Measurements from ENCODE around the gene CPNE7.

DNA sequence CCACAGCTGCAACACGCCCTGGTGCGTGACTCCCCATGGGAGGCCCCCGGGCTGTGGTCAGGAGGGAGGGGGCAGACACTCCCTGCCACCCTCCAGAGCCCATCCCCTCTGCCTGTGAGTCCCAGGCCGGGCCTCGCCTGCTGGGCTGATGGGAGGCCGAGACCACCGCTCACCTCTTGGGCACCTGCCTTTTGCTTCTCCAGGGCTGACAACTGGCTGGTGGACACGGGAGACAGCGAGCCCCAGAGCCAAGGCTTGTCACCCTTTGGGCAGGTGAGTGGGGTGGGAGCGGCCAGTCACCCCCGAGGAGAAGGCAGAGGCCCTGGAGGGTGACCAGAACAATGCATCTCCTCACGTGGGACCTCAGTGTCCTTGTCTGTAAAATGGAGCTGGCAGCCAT lies 61.1 kb downstream of the CPNE7 start:
- TF ChIP-seq ADNP (CRISPR knock-in tag; IDR thresholded peaks at IDR 0.05) (no peak), TBP (CRISPR knock-in tag; IDR thresholded peaks at IDR 0.05) (no peak), CBX5 (CRISPR knock-in tag; IDR thresholded peaks at IDR 0.05; ENCODE audit: borderline replicate concordance) (no peak), TCF12 (IDR thresholded peaks at IDR 0.05) (no peak), TCF12 (CRISPR knock-in tag; IDR thresholded peaks at IDR 0.05) (no peak), KLF6 (CRISPR knock-in tag; IDR thresholded peaks at IDR 0.05) (no peak), ERF (CRISPR knock-in tag; IDR thresholded peaks at IDR 0.05) (no peak), ZNF644 (CRISPR knock-in tag; IDR thresholded peaks at IDR 0.05; ENCODE audit: low read depth) (no peak), SMAD3 (CRISPR knock-in tag; IDR thresholded peaks at IDR 0.05) (no peak), PRPF4 (IDR thresholded peaks at IDR 0.05; ENCODE audit: low read depth, low read length, poor library complexity, severe bottlenecking) (no peak), ZNF253 (CRISPR knock-in tag; IDR thresholded peaks at IDR 0.05; ENCODE audit: borderline replicate concordance) (no peak)
- TF ChIP-seq, protein P1, sequence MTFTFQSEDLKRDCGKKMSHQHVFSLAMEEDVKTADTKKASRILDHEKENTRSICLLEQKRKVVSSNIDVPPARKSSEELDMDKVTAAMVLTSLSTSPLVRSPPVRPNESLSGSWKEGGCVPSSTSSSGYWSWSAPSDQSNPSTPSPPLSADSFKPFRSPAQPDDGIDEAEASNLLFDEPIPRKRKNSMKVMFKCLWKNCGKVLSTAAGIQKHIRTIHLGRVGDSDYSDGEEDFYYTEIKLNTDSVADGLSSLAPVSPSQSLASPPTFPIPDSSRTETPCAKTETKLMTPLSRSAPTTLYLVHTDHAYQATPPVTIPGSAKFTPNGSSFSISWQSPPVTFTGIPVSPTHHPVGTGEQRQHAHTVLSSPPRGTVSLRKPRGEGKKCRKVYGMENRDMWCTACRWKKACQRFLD (CRISPR knock-in tag; IDR thresholded peaks at IDR 0.05; ENCODE audit: borderline replicate concordance), result no peak
- TF ChIP-seq, protein P2, sequence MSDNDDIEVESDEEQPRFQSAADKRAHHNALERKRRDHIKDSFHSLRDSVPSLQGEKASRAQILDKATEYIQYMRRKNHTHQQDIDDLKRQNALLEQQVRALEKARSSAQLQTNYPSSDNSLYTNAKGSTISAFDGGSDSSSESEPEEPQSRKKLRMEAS (IDR thresholded peaks at IDR 0.05), result no peak
- TF ChIP-seq, protein P3, sequence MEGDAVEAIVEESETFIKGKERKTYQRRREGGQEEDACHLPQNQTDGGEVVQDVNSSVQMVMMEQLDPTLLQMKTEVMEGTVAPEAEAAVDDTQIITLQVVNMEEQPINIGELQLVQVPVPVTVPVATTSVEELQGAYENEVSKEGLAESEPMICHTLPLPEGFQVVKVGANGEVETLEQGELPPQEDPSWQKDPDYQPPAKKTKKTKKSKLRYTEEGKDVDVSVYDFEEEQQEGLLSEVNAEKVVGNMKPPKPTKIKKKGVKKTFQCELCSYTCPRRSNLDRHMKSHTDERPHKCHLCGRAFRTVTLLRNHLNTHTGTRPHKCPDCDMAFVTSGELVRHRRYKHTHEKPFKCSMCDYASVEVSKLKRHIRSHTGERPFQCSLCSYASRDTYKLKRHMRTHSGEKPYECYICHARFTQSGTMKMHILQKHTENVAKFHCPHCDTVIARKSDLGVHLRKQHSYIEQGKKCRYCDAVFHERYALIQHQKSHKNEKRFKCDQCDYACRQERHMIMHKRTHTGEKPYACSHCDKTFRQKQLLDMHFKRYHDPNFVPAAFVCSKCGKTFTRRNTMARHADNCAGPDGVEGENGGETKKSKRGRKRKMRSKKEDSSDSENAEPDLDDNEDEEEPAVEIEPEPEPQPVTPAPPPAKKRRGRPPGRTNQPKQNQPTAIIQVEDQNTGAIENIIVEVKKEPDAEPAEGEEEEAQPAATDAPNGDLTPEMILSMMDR (CRISPR knock-in tag; IDR thresholded peaks at IDR 0.05), result no peak
- TF ChIP-seq, protein P4, sequence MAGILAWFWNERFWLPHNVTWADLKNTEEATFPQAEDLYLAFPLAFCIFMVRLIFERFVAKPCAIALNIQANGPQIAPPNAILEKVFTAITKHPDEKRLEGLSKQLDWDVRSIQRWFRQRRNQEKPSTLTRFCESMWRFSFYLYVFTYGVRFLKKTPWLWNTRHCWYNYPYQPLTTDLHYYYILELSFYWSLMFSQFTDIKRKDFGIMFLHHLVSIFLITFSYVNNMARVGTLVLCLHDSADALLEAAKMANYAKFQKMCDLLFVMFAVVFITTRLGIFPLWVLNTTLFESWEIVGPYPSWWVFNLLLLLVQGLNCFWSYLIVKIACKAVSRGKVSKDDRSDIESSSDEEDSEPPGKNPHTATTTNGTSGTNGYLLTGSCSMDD (CRISPR knock-in tag; IDR thresholded peaks at IDR 0.05), result no peak

Data from HepG2 (cell line).